IPS-18a (cell line): ENCODE results near the gene OR51F1.
"Not testable (repeated sequence)": the region's sequence is repeated elsewhere in the genome, so short reads cannot be mapped to it uniquely, and the experiment has no call there.

Experiments
- H3K27ac ChIP-seq: one replicate; pipeline ENCODE4 v1.5.1; 2013; ENCODE audit warnings: low read length
- H3K27me3 ChIP-seq: one replicate; pipeline ENCODE4 v1.6.1; 2013; ENCODE audit warnings: mild to moderate bottlenecking, low read length; ENCODE audit not compliant: control insufficient read depth, insufficient read depth
- H3K36me3 ChIP-seq: one replicate; pipeline ENCODE4 v1.6.1; 2013; ENCODE audit warnings: low read depth, low read length; ENCODE audit not compliant: control insufficient read depth
- H3K4me1 ChIP-seq: one replicate; pipeline ENCODE4 v1.6.1; 2013; ENCODE audit warnings: low read depth, low read length; ENCODE audit not compliant: control insufficient read depth
- H3K4me3 ChIP-seq: one replicate; pipeline ENCODE4 v1.5.1; 2013; ENCODE audit warnings: low read length
- H3K9ac ChIP-seq: one replicate; pipeline ENCODE4 v1.6.1; 2013; ENCODE audit warnings: mild to moderate bottlenecking, low read length, moderate library complexity
- H3K9me3 ChIP-seq: one replicate; pipeline ENCODE4 v1.6.1; 2013; ENCODE audit warnings: low read depth, low read length; ENCODE audit not compliant: control insufficient read depth

The OR51F1 gene

DNA sequence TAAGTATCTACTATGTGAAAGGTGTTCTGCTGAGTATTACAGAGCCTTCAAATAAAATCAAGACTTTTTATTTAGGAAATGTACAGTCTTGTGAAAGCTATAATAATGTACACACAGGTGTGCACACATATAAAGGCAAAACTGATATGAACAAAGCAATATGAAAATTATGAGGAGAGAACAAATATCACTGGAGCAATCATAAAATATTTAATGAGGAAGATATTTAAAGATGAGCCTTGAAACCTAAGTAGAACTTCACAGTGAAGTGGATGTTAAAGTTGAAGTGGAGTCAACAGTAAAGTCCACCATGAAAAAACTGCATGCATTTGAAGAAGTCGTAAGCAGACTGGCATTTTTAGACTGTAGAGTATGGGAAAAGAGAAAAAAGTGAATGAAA lies 18.5 kb downstream of the OR51F1 start:
- Histone ChIP-seq H3K9ac (no peak overlapping the region), H3K27ac (no peak overlapping the region), H3K4me1 (no peaks in the 10 kb centered on the region), H3K4me3 (no peak overlapping the region), H3K27me3 (no peaks in the 10 kb centered on the region), H3K9me3 (no peaks in the 10 kb centered on the region), H3K36me3 (no peaks in the 10 kb centered on the region)

DNA sequence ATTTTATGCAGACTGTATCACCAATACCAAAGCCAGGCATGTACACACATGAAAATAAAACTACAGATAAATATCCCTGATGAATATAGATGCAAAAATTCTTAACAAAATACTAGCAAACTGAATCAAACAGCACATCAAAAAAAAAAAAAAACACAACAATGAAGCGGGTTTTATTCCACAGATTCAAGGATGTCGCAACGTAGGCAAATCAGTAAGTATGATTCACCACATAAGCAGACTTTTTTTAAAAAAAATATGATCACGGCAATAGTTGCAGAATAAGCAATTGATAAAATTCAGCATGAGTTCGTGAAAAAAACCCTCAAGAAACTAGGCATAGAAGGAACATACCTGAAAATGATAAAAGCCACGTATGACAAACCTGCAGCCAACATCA lies 21.3 kb downstream of the OR51F1 start:
- Histone ChIP-seq H3K9me3 (no peaks in the 10 kb centered on the region), H3K36me3 (no peaks in the 10 kb centered on the region), H3K4me3 (no peak overlapping the region), H3K9ac (no peak overlapping the region), H3K27ac (no peak overlapping the region), H3K4me1 (no peaks in the 10 kb centered on the region), H3K27me3 (no peaks in the 10 kb centered on the region)

DNA sequence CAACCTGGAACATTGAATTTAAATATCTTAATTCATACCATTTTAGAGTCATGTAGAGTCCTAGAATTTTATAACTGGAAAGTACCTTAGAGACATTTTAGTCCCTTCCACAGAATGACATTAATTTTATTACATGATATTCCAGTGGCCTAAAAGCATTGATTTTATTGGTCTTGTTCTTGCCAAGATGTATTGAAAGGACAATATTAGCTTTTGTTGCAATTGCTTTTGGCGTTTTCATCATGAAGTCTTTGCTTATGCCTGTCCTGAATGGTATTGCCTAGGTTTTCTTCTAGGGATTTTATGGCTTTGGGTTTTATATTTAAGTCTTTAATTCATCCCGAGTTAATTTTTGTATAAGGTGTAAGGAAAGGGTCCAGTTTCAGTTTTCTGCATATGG lies 29.0 kb downstream of the OR51F1 start:
- H3K4me1 ChIP-seq: no peaks in the 10 kb centered on the region
- no peak overlapping the region for H3K4me3 ChIP-seq
- no peaks in the 10 kb centered on the region for H3K27me3 ChIP-seq
- no peak overlapping the region for H3K9ac ChIP-seq
- no peaks in the 10 kb centered on the region for H3K9me3 ChIP-seq
- no peak overlapping the region for H3K27ac ChIP-seq
- H3K36me3 ChIP-seq: no peaks in the 10 kb centered on the region

DNA sequence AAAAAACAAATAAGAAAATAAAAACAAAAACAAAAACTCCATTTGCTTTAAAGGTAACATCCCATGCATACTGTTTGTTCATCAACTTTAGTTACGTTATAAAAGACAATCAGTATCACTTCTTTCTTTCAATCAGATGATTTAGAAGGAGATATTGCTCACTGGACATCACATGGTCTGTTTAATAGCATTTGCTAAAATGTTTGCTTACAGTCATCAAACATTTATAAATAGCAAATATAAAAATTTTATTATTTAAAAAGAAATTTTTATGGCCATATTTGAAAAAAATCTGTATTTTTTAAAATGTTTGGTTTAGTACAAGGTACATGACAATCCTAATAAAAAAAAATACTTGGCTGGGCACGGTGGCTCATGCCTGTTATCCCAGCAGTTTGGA lies 42.6 kb downstream of the OR51F1 start:
- no peaks in the 10 kb centered on the region for H3K27me3 ChIP-seq
- H3K36me3 ChIP-seq: no peaks in the 10 kb centered on the region
- no peaks in the 10 kb centered on the region for H3K4me1 ChIP-seq
- no peak overlapping the region for H3K4me3 ChIP-seq
- no peak overlapping the region for H3K9ac ChIP-seq
- no peak overlapping the region for H3K27ac ChIP-seq
- no peaks in the 10 kb centered on the region for H3K9me3 ChIP-seq

DNA sequence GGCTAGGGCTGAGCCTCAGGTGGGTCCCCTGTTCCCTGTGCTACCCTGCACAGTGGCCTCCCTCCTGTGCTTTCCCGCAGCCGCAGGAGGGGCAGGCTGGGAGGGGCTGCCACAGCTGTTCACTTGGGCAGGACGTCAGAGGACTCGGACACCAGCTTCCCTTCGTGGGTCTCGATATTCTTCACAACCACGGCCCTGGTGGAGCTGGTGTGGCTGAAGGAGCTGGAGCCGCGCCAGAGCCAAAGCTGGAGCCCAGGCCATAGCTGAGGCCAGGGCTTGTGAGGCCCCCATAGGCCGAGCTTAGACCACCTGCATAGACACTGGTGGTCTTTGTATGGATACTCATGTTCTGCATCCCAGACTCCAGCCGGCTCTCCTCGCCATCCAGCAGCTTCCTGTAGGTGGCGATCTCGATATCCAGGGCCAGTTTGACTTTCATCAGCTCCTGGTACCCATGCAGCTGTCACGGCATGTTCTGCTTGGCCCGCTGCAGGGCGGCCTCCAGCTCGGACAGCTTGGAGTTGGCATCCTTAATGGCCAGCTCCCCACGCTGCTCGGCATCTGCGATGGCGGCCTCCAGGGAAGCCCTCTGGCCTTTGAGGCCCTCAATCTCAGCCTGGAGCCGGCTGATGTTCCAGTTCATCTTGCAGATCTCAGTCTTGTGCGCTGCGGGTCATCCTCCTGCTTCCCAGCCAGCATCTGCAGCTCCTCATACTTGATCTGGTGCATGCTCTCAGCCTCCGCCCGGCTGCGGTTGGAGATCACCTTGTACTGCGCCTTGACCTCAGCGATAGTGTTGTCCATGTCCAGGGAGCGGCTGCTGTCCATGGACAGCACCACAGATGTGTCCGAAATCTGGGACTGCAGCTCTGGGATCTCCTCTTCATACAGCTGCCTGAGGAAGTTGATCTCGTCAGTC lies 46.9 kb downstream of the OR51F1 start:
- not testable (repeated sequence) for H3K36me3 ChIP-seq, H3K27ac ChIP-seq

More for the DNA sequence above, 46.9 kb downstream of the OR51F1 start:
- H3K9me3 ChIP-seq, H3K4me1 ChIP-seq, H3K4me3 ChIP-seq, H3K27me3 ChIP-seq, H3K9ac ChIP-seq: not testable (repeated sequence)
